ENCODE data around the gene LCMT1. TPM values are rescaled to one million over a fixed set of nuclear protein-coding genes. Genes with fewer than 3 reads are reported as not detected.

The LCMT1 gene
- total RNA-seq, 1 experiment from 2014 or later, result 67.1 TPM

GRCh38 chr16:25093208-25094061 is 18.1 kb upstream of the LCMT1 start:
- Histone ChIP-seq H3K9me3 (ENCODE audit: insufficient read depth, low read depth) (no peaks in the 10 kb centered on the region), H3K27me3 (ENCODE audit: insufficient read depth, low read depth) (peaks cover 24% of the 10 kb centered on the region), H2AFZ (no peak overlapping the region), H3K4me2 (no peak overlapping the region), H3K4me1 (replicated peaks; ENCODE audit: insufficient read depth) (no peaks in the 10 kb centered on the region), H3K79me2 (ENCODE audit: low read depth) (no peaks in the 10 kb centered on the region), H3K27ac (no peak overlapping the region), H3K36me3 (ENCODE audit: low read depth) (no peaks in the 10 kb centered on the region), H3K4me3 (no peak overlapping the region), H3K9me2 (ENCODE audit: insufficient read depth) (no peaks in the 10 kb centered on the region), H4K20me1 (ENCODE audit: insufficient read depth) (no peaks in the 10 kb centered on the region), H3F3A (ENCODE audit: insufficient read depth, low read depth) (no peaks in the 10 kb centered on the region)
- TF ChIP-seq, protein P1, sequence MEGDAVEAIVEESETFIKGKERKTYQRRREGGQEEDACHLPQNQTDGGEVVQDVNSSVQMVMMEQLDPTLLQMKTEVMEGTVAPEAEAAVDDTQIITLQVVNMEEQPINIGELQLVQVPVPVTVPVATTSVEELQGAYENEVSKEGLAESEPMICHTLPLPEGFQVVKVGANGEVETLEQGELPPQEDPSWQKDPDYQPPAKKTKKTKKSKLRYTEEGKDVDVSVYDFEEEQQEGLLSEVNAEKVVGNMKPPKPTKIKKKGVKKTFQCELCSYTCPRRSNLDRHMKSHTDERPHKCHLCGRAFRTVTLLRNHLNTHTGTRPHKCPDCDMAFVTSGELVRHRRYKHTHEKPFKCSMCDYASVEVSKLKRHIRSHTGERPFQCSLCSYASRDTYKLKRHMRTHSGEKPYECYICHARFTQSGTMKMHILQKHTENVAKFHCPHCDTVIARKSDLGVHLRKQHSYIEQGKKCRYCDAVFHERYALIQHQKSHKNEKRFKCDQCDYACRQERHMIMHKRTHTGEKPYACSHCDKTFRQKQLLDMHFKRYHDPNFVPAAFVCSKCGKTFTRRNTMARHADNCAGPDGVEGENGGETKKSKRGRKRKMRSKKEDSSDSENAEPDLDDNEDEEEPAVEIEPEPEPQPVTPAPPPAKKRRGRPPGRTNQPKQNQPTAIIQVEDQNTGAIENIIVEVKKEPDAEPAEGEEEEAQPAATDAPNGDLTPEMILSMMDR (conservative IDR thresholded peaks at IDR 0.05), result no peak
- TF ChIP-seq EZH2 (IDR thresholded peaks at IDR 0.05; ENCODE audit: low read depth), result no peak
- ChIA-PET CTCF (no interaction called here), POLR2A (ENCODE audit: unreplicated experiment) (no interaction called here)
- DNase-seq, result no peak
- intact Hi-C loops (cut with micrococcal nuclease; ENCODE audit: unreplicated experiment), result no loop called here
- BruUV-seq (replicated peaks), result no TSS peak

DNA sequence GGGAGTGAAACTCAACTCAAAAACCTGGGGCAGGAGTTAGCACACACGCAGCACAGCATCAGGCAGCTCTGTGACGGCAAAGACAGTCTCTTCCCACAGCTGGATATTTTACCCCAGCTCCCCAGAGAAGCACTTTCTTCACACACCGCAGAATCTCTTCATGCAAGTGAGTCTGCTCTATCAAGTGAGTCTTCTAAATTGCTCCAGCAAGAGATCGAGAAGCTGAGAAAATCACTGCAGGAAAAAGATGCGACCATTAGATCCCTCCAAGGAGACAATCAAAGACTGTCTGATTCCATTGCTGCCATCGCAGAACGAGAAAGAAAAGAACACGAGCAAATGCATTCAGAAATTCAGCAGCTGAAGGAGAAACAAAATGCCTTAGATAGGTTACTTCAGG is 16.9 kb upstream of the LCMT1 start:
- H2AFZ ChIP-seq, result no peak overlapping the region
- H3K9me3 ChIP-seq (ENCODE audit: insufficient read depth, low read depth), result no peaks in the 10 kb centered on the region
- CTCF ChIA-PET, result no interaction called here
- H3K9me2 ChIP-seq (ENCODE audit: insufficient read depth), result no peaks in the 10 kb centered on the region
- TF ChIP-seq, protein P1 (conservative IDR thresholded peaks at IDR 0.05), result no peak
- TF ChIP-seq EZH2 (IDR thresholded peaks at IDR 0.05; ENCODE audit: low read depth), result no peak
- no peak for DNase-seq
- no peak overlapping the region for H3K27ac ChIP-seq
- no peaks in the 10 kb centered on the region for H3F3A ChIP-seq (ENCODE audit: insufficient read depth, low read depth)
- H4K20me1 ChIP-seq (ENCODE audit: insufficient read depth), result no peaks in the 10 kb centered on the region
- no peaks in the 10 kb centered on the region for H3K4me1 ChIP-seq (replicated peaks; ENCODE audit: insufficient read depth)
- H3K79me2 ChIP-seq (ENCODE audit: low read depth), result no peaks in the 10 kb centered on the region
- no peak overlapping the region for H3K4me2 ChIP-seq
- POLR2A ChIA-PET (ENCODE audit: unreplicated experiment), result interaction anchor here (0.6 kb wide), 1 partner anchor 16 kb away, joined by 3 read pairs; no protein-coding TSS in a partner anchor
- intact Hi-C loops (cut with micrococcal nuclease; ENCODE audit: unreplicated experiment), result no loop called here
- BruUV-seq (replicated peaks), result no TSS peak
- H3K27me3 ChIP-seq (ENCODE audit: insufficient read depth, low read depth), result peaks cover 24% of the 10 kb centered on the region
- no peaks in the 10 kb centered on the region for H3K36me3 ChIP-seq (ENCODE audit: low read depth)
- no peak overlapping the region for H3K4me3 ChIP-seq

DNA sequence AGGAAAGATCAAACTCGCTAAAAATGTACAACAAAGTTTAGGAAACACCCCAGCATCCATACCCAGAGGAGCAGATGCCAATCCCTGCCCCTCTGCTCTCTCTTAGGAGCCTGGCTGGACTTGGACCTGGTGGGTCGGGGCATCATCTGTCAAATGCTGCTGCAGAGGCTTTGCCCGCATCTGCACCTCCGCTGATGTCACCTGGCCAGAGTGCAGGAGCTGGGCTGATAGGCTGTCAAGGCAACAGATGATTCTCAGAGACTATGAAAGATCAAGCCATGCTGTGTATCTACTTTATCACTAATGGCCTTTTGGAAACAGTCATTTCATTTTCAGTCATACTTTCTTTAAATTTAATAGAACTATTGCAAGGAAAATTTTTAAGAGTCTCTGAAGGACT is 15.9 kb upstream of the LCMT1 start:
- Histone ChIP-seq H3K79me2 (ENCODE audit: low read depth) (no peaks in the 10 kb centered on the region), H4K20me1 (ENCODE audit: insufficient read depth) (no peaks in the 10 kb centered on the region), H3K4me2 (no peak overlapping the region), H3F3A (ENCODE audit: insufficient read depth, low read depth) (no peaks in the 10 kb centered on the region), H3K9me2 (ENCODE audit: insufficient read depth) (no peaks in the 10 kb centered on the region), H3K27me3 (ENCODE audit: insufficient read depth, low read depth) (peaks cover 24% of the 10 kb centered on the region), H3K36me3 (ENCODE audit: low read depth) (no peaks in the 10 kb centered on the region), H3K4me1 (replicated peaks; ENCODE audit: insufficient read depth) (no peaks in the 10 kb centered on the region), H2AFZ (no peak overlapping the region), H3K27ac (no peak overlapping the region), H3K9me3 (ENCODE audit: insufficient read depth, low read depth) (no peaks in the 10 kb centered on the region), H3K4me3 (no peak overlapping the region)
- DNase-seq, result no peak
- intact Hi-C loops (cut with micrococcal nuclease; ENCODE audit: unreplicated experiment), result no loop called here
- BruUV-seq (replicated peaks), result no TSS peak
- ChIA-PET CTCF (no interaction called here), POLR2A (ENCODE audit: unreplicated experiment) (no interaction called here)
- TF ChIP-seq, protein P1 (conservative IDR thresholded peaks at IDR 0.05), result no peak
- no peak for TF ChIP-seq EZH2 (IDR thresholded peaks at IDR 0.05; ENCODE audit: low read depth)

Data from PC-9 (cell line).